Activated CD4-positive, alpha-beta T cell treated with anti-CD3 and anti-CD28 coated beads, Interleukin-2, amount 50 U/mL, for 4 hours (primary cell): ENCODE measurements around the gene RPL4.

Experiments
- DNase-seq, 2 experiments: peaks; one replicate each; pipeline ENCODE4 v3.0.0-alpha.2; 2020

The RPL4 gene

GRCh38 chr15:66454143-66454542 is 50.5 kb downstream of the RPL4 start:
- no peak for DNase-seq

GRCh38 chr15:66452971-66453580 is 51.6 kb downstream of the RPL4 start:
- no peak for DNase-seq

- DNase-seq, result no peak
Observed at GRCh38 chr15:66452420-66452819, 52.2 kb downstream of the RPL4 start.
